ENCODE data around the gene APOC4. TPM values are rescaled to one million over a fixed set of nuclear protein-coding genes. Genes with fewer than 3 reads are reported as not detected.
"Not testable (repeated sequence)": the region's sequence is repeated elsewhere in the genome, so short reads cannot be mapped to it uniquely, and the experiment has no call there.

APOC4 gene
- polyA plus RNA-seq, 5 donors: 0.30 TPM; not detected in 4

GRCh38 chr19:44958090-44958489 is 16.1 kb downstream of the APOC4 start:
- DNase-seq: no peak

- DNase-seq: no peak
These were observed 17.7 kb downstream of the APOC4 start for GRCh38 chr19:44959691-44960090.

- no peak for DNase-seq
These were observed 19.1 kb downstream of the APOC4 start for GRCh38 chr19:44960906-44961728.

GRCh38 chr19:44961821-44962220 is 19.8 kb downstream of the APOC4 start:
- DNase-seq: no peak

GRCh38 chr19:44968118-44968517 is 26.1 kb downstream of the APOC4 start:
- DNase-seq: no peak

- DNase-seq: no peak
These were observed 26.6 kb downstream of the APOC4 start for GRCh38 chr19:44968670-44969069.

GRCh38 chr19:44969437-44969836 is 27.4 kb downstream of the APOC4 start:
- no peak for DNase-seq

- DNase-seq: not testable (repeated sequence)
These were observed 29.4 kb downstream of the APOC4 start for GRCh38 chr19:44971451-44971850.

- DNase-seq: no peak
These were observed 30.8 kb downstream of the APOC4 start for GRCh38 chr19:44972802-44973201.

- no peak for DNase-seq
These were observed 32.1 kb downstream of the APOC4 start for GRCh38 chr19:44973982-44974735.

GRCh38 chr19:44974857-44975256 is 32.8 kb downstream of the APOC4 start:
- DNase-seq: no peak

GRCh38 chr19:44975444-44975843 is 33.4 kb downstream of the APOC4 start:
- no peak for DNase-seq

- DNase-seq: no peak
These were observed 42.0 kb downstream of the APOC4 start for GRCh38 chr19:44984005-44984404.

GRCh38 chr19:44985445-44985844 is 43.4 kb downstream of the APOC4 start:
- DNase-seq: no peak

GRCh38 chr19:44986389-44986788 is 44.4 kb downstream of the APOC4 start:
- DNase-seq: no peak

GRCh38 chr19:44987148-44987675 is 45.2 kb downstream of the APOC4 start:
- DNase-seq: no peak

- no peak for DNase-seq
These were observed 46.2 kb downstream of the APOC4 start for GRCh38 chr19:44988273-44988672.

- peak in 1 of 2 donors; percentile 23 for DNase-seq
These were observed 47.0 kb downstream of the APOC4 start for GRCh38 chr19:44988896-44989556.

- DNase-seq: no peak
These were observed 48.4 kb downstream of the APOC4 start for GRCh38 chr19:44990459-44990858.

GRCh38 chr19:44990966-44991365 is 48.9 kb downstream of the APOC4 start:
- DNase-seq: no peak

- no peak for DNase-seq
These were observed 50.5 kb downstream of the APOC4 start for GRCh38 chr19:44992336-44993163.

Measured in right lung (tissue), 5 donors.